Measurements from ENCODE around the gene ARL17B.
"Not testable (repeated sequence)": the region's sequence is repeated elsewhere in the genome, so short reads cannot be mapped to it uniquely, and the experiment has no call there.

DNA sequence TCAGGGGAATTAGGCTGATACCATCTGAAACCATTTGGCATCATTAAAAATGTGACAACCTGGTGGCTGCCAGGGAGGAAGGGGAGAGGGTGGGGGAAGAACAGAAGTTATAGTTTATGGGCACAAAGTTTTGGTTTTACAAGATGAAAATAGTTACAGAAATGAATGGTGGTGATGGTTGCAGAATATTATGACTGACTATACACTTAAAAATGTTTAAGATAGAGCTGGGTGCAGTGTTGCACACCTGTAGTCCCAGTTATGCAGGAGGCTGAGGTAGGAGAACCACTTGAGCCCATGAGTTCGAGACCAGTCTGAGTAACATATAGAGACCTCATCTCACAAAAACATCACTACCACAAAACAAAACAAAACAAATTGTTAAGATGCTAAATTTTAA is 12.5 kb downstream of the ARL17B start:
- not testable (repeated sequence) for TF ChIP-seq POLR2A (IDR thresholded peaks at IDR 0.05; ENCODE audit: low read depth, low read length); CTCF (conservative IDR thresholded peaks at IDR 0.05; ENCODE audit: low read depth, low read length); BHLHE40 (IDR thresholded peaks at IDR 0.05; ENCODE audit: low read depth, low read length); RFX5 (IDR thresholded peaks at IDR 0.05; ENCODE audit: low read depth, low read length); RAD21 (IDR thresholded peaks at IDR 0.05; ENCODE audit: low read length); RCOR1 (IDR thresholded peaks at IDR 0.05; ENCODE audit: insufficient replicate concordance, low read length); SMC3 (IDR thresholded peaks at IDR 0.05; ENCODE audit: low read depth, low read length); MAZ (IDR thresholded peaks at IDR 0.05; ENCODE audit: borderline replicate concordance, low read depth, low read length); CEBPB (IDR thresholded peaks at IDR 0.05; ENCODE audit: low read depth, low read length)
- TF ChIP-seq, protein P1, sequence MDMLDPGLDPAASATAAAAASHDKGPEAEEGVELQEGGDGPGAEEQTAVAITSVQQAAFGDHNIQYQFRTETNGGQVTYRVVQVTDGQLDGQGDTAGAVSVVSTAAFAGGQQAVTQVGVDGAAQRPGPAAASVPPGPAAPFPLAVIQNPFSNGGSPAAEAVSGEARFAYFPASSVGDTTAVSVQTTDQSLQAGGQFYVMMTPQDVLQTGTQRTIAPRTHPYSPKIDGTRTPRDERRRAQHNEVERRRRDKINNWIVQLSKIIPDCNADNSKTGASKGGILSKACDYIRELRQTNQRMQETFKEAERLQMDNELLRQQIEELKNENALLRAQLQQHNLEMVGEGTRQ (IDR thresholded peaks at IDR 0.05; ENCODE audit: low read depth, low read length): not testable (repeated sequence)
- TF ChIP-seq, protein P2, sequence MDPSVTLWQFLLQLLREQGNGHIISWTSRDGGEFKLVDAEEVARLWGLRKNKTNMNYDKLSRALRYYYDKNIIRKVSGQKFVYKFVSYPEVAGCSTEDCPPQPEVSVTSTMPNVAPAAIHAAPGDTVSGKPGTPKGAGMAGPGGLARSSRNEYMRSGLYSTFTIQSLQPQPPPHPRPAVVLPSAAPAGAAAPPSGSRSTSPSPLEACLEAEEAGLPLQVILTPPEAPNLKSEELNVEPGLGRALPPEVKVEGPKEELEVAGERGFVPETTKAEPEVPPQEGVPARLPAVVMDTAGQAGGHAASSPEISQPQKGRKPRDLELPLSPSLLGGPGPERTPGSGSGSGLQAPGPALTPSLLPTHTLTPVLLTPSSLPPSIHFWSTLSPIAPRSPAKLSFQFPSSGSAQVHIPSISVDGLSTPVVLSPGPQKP (IDR thresholded peaks at IDR 0.05; ENCODE audit: borderline replicate concordance, low read depth, low read length): not testable (repeated sequence)
